K562 (cell line): Measurements from ENCODE around the gene UMODL1. TPM values are rescaled to one million over a fixed set of nuclear protein-coding genes. Genes with fewer than 3 reads are reported as not detected.

Source experiments
- CTCF ChIP-seq, 3 experiments: IDR thresholded peaks in 2 of 3; conservative IDR thresholded peaks in 1 of 3; 2 replicates each; pipeline ENCODE4 v1.5.1; 2011 to 2012; ENCODE audit warnings: low read length in 3 of 3, mild to moderate bottlenecking in 3 of 3, control low read depth in 2 of 3, improper control_type of control experiment in 1 of 3, inconsistent platforms in 1 of 3, low read depth in 1 of 3, mixed read lengths in 1 of 3, moderate library complexity in 1 of 3; ENCODE audit not compliant: insufficient read depth in 2 of 3
- DEAF1 ChIP-seq: fragments of 450-650 bp; formaldehyde crosslinking; IDR thresholded peaks from 2 replicates; pipeline ENCODE4 v1.4.0; 2020; ENCODE audit warnings: mild to moderate bottlenecking, moderate library complexity
- DNMT1 ChIP-seq: fragments of 450-650 bp; IDR thresholded peaks from 2 replicates; pipeline ENCODE4 v1.6.1; 2016; ENCODE audit warnings: antibody characterized with exemption, mild to moderate bottlenecking
- ELF2 ChIP-seq: fragments of 250-450 bp; sonication (Bioruptor Pico); IDR thresholded peaks from 2 replicates; pipeline ENCODE4 v1.5.0; 2021; ENCODE audit warnings: mild to moderate bottlenecking
- FUS ChIP-seq: fragments of 200-400 bp; formaldehyde crosslinking; optimal IDR thresholded peaks from 2 replicates; pipeline ENCODE3; 2017; ENCODE audit warnings: low read depth, low read length
- HOXB6 ChIP-seq: fragments of 250-450 bp; sonication (Bioruptor Pico); IDR thresholded peaks from 2 replicates; pipeline ENCODE4 v1.5.1; 2022; ENCODE audit warnings: mild to moderate bottlenecking, borderline replicate concordance
- MAFG ChIP-seq: fragments of 450-650 bp; conservative IDR thresholded peaks from 2 replicates; pipeline ENCODE4 v1.6.1; 2016; ENCODE audit warnings: missing genetic modification characterization, missing compliant biosample characterization
- MYBL2 ChIP-seq, 2 experiments: fragments of 450-650 bp in 1 of 2; sonication (generic) in 1 of 2; formaldehyde crosslinking in 1 of 2; IDR thresholded peaks; 2 replicates each; pipeline versions ENCODE4 v1.6.1 to v1.8.1; 2017 to 2022; ENCODE audit warnings: borderline replicate concordance in 1 of 2, inconsistent platforms in 1 of 2, low read depth in 1 of 2, mild to moderate bottlenecking in 1 of 2, missing genetic modification reagents in 1 of 2, moderate library complexity in 1 of 2
- NFE2 ChIP-seq: IDR thresholded peaks from 2 replicates; pipeline ENCODE4 v1.6.1; 2014; ENCODE audit warnings: antibody characterized with exemption, low read depth
- NR1H2 ChIP-seq: sonication (generic); formaldehyde crosslinking; IDR thresholded peaks from 2 replicates; pipeline ENCODE4 v1.4.0; 2020; ENCODE audit warnings: mild to moderate bottlenecking, missing genetic modification reagents
- PURB ChIP-seq: sonication (generic); formaldehyde crosslinking; IDR thresholded peaks from 2 replicates; pipeline ENCODE4 v1.9.0; 2021; ENCODE audit warnings: low read depth, mild to moderate bottlenecking, missing genetic modification reagents
- RB1 ChIP-seq: fragments of 450-650 bp; IDR thresholded peaks from 2 replicates; pipeline ENCODE4 v1.6.1; 2017; ENCODE audit warnings: low read depth, mild to moderate bottlenecking
- SIRT6 ChIP-seq: IDR thresholded peaks from one replicate; pipeline ENCODE4 v1.6.1; 2012; ENCODE audit warnings: low read depth, mild to moderate bottlenecking, control low read depth, inconsistent platforms, low read length, moderate library complexity
- SUPT5H ChIP-seq: fragments of 450-650 bp; IDR thresholded peaks from 2 replicates; pipeline ENCODE4 v1.6.1; 2016
- XRCC3 ChIP-seq: fragments of 450-650 bp; IDR thresholded peaks from 2 replicates; pipeline ENCODE4 v1.6.1; 2017; ENCODE audit warnings: mild to moderate bottlenecking, moderate library complexity
- XRCC5 ChIP-seq: fragments of 200-400 bp; formaldehyde crosslinking; IDR thresholded peaks from 2 replicates; pipeline ENCODE4 v1.6.1; 2017; ENCODE audit warnings: low read depth, mild to moderate bottlenecking, low read length
- ZC3H4 ChIP-seq: sonication (generic); formaldehyde crosslinking; IDR thresholded peaks from 2 replicates; pipeline ENCODE4 v1.9.0; 2021; ENCODE audit warnings: missing genetic modification reagents, borderline replicate concordance
- ZNF217 ChIP-seq: sonication (generic); formaldehyde crosslinking; IDR thresholded peaks from 2 replicates; pipeline ENCODE4 v1.8.0; 2022; ENCODE audit warnings: mild to moderate bottlenecking, missing genetic modification reagents
- ZNF609 ChIP-seq: sonication (generic); formaldehyde crosslinking; IDR thresholded peaks from 2 replicates; pipeline ENCODE4 v1.8.1; 2023; ENCODE audit warnings: missing genetic modification reagents, mild to moderate bottlenecking, borderline replicate concordance
- polyA plus RNA-seq, 8 experiments: library from polyadenylated mRNA; depleted of rRNA in 4 of 8; stranded (reverse) in 5 of 8; unstranded in 3 of 8; fragments of >200 nt; fragmentation: Nextera tagmentation in 2 of 8; fragmentation: Illumina TruSeq in 1 of 8; extraction: Ambion mirVana in 2 of 8; extraction: Trizol in 1 of 8; gene quantifications; 2 replicates each; pipeline versions ENCODE4 v1.2.1 to v1.2.3, GENCODE V29; 2011 to 2014; ENCODE audit warnings: inconsistent platforms in 1 of 8, missing spikeins in 1 of 8
- total RNA-seq, 7 experiments: library from RNA; depleted of rRNA in 6 of 7; stranded (reverse); fragments of >200 nt in 6 of 7; fragmentation: Illumina TruSeq in 2 of 7; extraction: Trizol in 2 of 7; gene quantifications; 2 replicates each; pipeline versions ENCODE4 v1.2.1 to v1.2.3, GENCODE V29; 2011 to 2021; ENCODE audit warnings: low replicate concordance in 1 of 7

UMODL1 gene
- total and polyA plus RNA-seq, 9 of the 15 experiments (the other 6 are each of a cell fraction or from before 2014, with no cell fraction given): not detected

- TF ChIP-seq CTCF (IDR thresholded peaks at IDR 0.05 in 2 of 3, conservative IDR thresholded peaks at IDR 0.05 in 1 of 3; ENCODE audit: insufficient read depth in 2 of 3, low read depth in 1 of 3, low read length in 3 of 3) (peak; percentile 88 to 94 (median 93)), XRCC3 (no peak), NFE2 (no peak), DNMT1 (no peak), PURB (CRISPR knock-in tag) (no peak), MAFG (tag) (no peak), NR1H2 (no peak), HOXB6 (no peak), ZNF217 (CRISPR knock-in tag) (no peak), RB1 (peak; percentile 71), ZC3H4 (CRISPR knock-in tag) (no peak), ZNF609 (no peak), FUS (no peak), XRCC5 (0 out of 2 replicates have a peak, but pooled peaks have one; percentile 63), MYBL2 (IDR thresholded peaks at IDR 0.05; ENCODE audit: low read depth) (no peak), MYBL2 (CRISPR knock-in tag; IDR thresholded peaks at IDR 0.05; ENCODE audit: borderline replicate concordance) (no peak), DEAF1 (CRISPR knock-in tag) (peak; percentile 67), ELF2 (CRISPR knock-in tag) (no peak), SUPT5H (no peak), SIRT6 (no peak)
Observed at GRCh38 chr21:42145569-42146272, 74.6 kb downstream of the UMODL1 start (continued).
